ENCODE data around the gene ZBTB16.
"Not testable (repeated sequence)": the region's sequence is repeated elsewhere in the genome, so short reads cannot be mapped to it uniquely, and the experiment has no call there.

Gene ZBTB16

GRCh38 chr11:114044042-114044871, 15.3 kb upstream of the ZBTB16 start:
- DNase-seq, result no peak

GRCh38 chr11:114047327-114047726, 12.2 kb upstream of the ZBTB16 start:
- no peak for DNase-seq

GRCh38 chr11:114049050-114049449, 10.5 kb upstream of the ZBTB16 start:
- no peak for DNase-seq

GRCh38 chr11:114049766-114050165, 9.7 kb upstream of the ZBTB16 start:
- DNase-seq, result not testable (repeated sequence)

- no peak for DNase-seq
Measured at GRCh38 chr11:114050258-114050927, 9.1 kb upstream of the ZBTB16 start.

- no peak for DNase-seq
Measured at GRCh38 chr11:114051558-114051957, 8.0 kb upstream of the ZBTB16 start.

- DNase-seq, result no peak
Measured at GRCh38 chr11:114052160-114052559, 7.4 kb upstream of the ZBTB16 start.

- no peak for DNase-seq
Measured at GRCh38 chr11:114053406-114053805, 6.1 kb upstream of the ZBTB16 start.

- DNase-seq, result no peak
Measured at GRCh38 chr11:114054806-114055205, 4.7 kb upstream of the ZBTB16 start.

- no peak for DNase-seq
Measured at GRCh38 chr11:114056409-114056808, 3.1 kb upstream of the ZBTB16 start.

GRCh38 chr11:114057147-114057546, 2.4 kb upstream of the ZBTB16 start:
- no peak for DNase-seq

- DNase-seq, result no peak
Measured at GRCh38 chr11:114057605-114058004, 1.9 kb upstream of the ZBTB16 start.

GRCh38 chr11:114058026-114058706, 1.3 kb upstream of the ZBTB16 start:
- no peak for DNase-seq

- DNase-seq, result no peak
Measured at GRCh38 chr11:114058871-114059277, 637 bp upstream of the ZBTB16 start.

GRCh38 chr11:114059984-114060391, 477 bp downstream of the ZBTB16 start:
- no peak for DNase-seq

- DNase-seq, result no peak
Measured at GRCh38 chr11:114060392-114061047, 1.0 kb downstream of the ZBTB16 start.

- DNase-seq, result no peak
Measured at GRCh38 chr11:114061048-114061680, 1.7 kb downstream of the ZBTB16 start.

- DNase-seq, result no peak
Measured at GRCh38 chr11:114061681-114062049, 2.2 kb downstream of the ZBTB16 start.

GRCh38 chr11:114062272-114062671, 2.8 kb downstream of the ZBTB16 start:
- no peak for DNase-seq

GRCh38 chr11:114063149-114063828, 3.8 kb downstream of the ZBTB16 start:
- no peak for DNase-seq

GRCh38 chr11:114063829-114064201, 4.3 kb downstream of the ZBTB16 start:
- no peak for DNase-seq

GRCh38 chr11:114064216-114064615, 4.7 kb downstream of the ZBTB16 start:
- no peak for DNase-seq

All from activated CD4-positive, CD25-positive, alpha-beta regulatory T cell (primary cell).